Measurements from ENCODE around the gene PEX5. TPM values are rescaled to one million over a fixed set of nuclear protein-coding genes. Genes with fewer than 3 reads are reported as not detected.

PEX5 gene
- 58.1 TPM for total RNA-seq

DNA sequence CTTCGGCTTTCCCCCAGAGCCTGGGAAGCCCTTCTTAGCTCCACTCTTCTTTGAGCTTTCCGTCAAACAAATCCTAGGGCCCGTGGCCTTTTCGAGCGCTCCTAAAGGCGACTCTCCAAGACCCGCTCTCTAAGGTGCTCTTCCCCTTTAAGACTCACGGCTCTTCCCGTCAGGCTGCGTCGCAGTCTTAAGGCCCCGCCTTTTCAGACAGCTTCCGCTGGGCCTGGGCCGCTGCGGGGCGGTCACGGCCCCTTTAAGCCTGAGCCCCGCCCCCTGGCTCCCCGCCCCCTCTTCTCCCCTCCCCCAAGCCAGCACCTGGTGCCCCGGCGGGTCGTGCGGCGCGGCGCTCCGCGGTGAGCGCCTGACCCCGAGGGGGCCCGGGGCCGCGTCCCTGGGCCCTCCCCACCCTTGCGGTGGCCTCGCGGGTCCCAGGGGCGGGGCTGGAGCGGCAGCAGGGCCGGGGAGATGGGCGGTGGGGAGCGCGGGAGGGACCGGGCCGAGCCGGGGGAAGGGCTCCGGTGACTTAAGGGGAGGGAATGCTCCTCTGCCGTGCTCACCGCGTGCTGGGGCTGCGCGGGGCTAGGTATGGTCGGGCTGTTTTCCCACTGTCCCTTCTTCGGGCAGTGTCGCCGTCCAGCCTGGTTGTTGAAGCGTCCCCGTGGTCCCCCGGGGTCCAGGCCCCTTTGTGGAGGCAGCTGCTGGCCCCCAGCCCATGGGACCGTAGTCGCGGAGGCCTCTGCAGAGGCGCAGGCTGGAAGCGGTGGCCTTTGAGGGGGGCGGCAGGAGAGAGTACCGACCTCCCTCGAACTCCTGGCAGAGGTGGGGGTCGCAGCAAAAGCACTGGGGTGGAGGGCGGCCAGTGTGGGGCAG, at the start of gene PEX5:
Gene PEX5 (plus strand): TSS at position 289 of the 870 bp plus-strand sequence. CDS start 692 bp downstream, outside the sequence.

Other genes starting within 250 kb of the PEX5 start
- gene RNU7-1, start 245.9 kb upstream of the PEX5 start, total RNA-seq: not detected
- gene C12orf57, start 245.7 kb upstream of the PEX5 start, total RNA-seq: 203 TPM
- gene PTPN6, start 238.3 kb upstream of the PEX5 start, total RNA-seq: 5.8 TPM
- 100 TPM for gene PHB2, start 219.0 kb upstream of the PEX5 start, total RNA-seq
- 20.8 TPM for gene EMG1, start 218.8 kb upstream of the PEX5 start, total RNA-seq
- gene LPCAT3, start 171.2 kb upstream of the PEX5 start, total RNA-seq: 13.8 TPM
- 13.1 TPM for gene C1S, start 129.0 kb upstream of the PEX5 start, total RNA-seq
- gene C1R, start 97.2 kb upstream of the PEX5 start, total RNA-seq: 6.7 TPM
- gene C1RL, start 80.5 kb upstream of the PEX5 start, total RNA-seq: 4.6 TPM
- 0.46 TPM for gene RBP5, start 60.8 kb upstream of the PEX5 start, total RNA-seq
- 184 TPM for gene CLSTN3, start 59.3 kb upstream of the PEX5 start, total RNA-seq
- gene ACSM4, start 114.4 kb downstream of the PEX5 start, total RNA-seq: not detected